Suprapubic skin (tissue), 4 donors: ENCODE measurements around the gene SLC18B1. TPM values are rescaled to one million over a fixed set of nuclear protein-coding genes. Genes with fewer than 3 reads are reported as not detected.

Source experiments
- DNase-seq, 2 donors: peaks; one replicate each; pipeline ENCODE4 v3.0.0-alpha.2; 2019; ENCODE audit warnings: low spot score in 2 of 2
- H3K27ac ChIP-seq: fragments of 200-600 bp; sonication (generic); one replicate; pipeline ENCODE4 v1.5.1; 2019
- H3K27me3 ChIP-seq: fragments of 200-600 bp; sonication (generic); one replicate; pipeline ENCODE4 v1.5.1; 2019
- H3K36me3 ChIP-seq: fragments of 200-600 bp; sonication (generic); one replicate; pipeline ENCODE4 v1.5.1; 2019
- H3K4me1 ChIP-seq: fragments of 200-600 bp; sonication (generic); one replicate; pipeline ENCODE4 v1.5.1; 2019
- H3K4me3 ChIP-seq: fragments of 200-600 bp; sonication (generic); one replicate; pipeline ENCODE4 v1.5.1; 2019; ENCODE audit warnings: mild to moderate bottlenecking
- H3K9me3 ChIP-seq: fragments of 200-600 bp; sonication (generic); one replicate; pipeline ENCODE4 v1.5.1; 2019
- EP300 ChIP-seq: sonication (generic); formaldehyde crosslinking; IDR thresholded peaks from one replicate; pipeline ENCODE4 v1.6.1; 2017; ENCODE audit warnings: antibody characterized with exemption
- POLR2A ChIP-seq, 2 donors: fragments of 450-650 bp; IDR thresholded peaks; one replicate each; pipeline ENCODE4 v1.6.1; 2017; ENCODE audit warnings: antibody characterized with exemption in 2 of 2, mild to moderate bottlenecking in 2 of 2, moderate library complexity in 2 of 2
- POLR2AphosphoS5 ChIP-seq, 3 donors: sonication (generic); formaldehyde crosslinking; IDR thresholded peaks; one replicate each; pipeline ENCODE4 v1.6.1; 2017; ENCODE audit warnings: antibody characterized with exemption in 3 of 3
- WGBS: methylation state at CpG from one replicate; pipeline ENCODE4 v1.1.5; 2018; 5-methylcytosine and 5-hydroxymethylcytosine counted together
- total RNA-seq, 4 donors: library from RNA; depleted of rRNA; stranded (reverse); fragments of >200 nt; gene quantifications; one replicate each; pipeline ENCODE4 v1.1.0, GENCODE V29; 2016
- TF ChIP-seq, protein P1 (sequence below), 2 donors: fragments of 200-600 bp in 1 of 2; fragments of 450-650 bp in 1 of 2; sonication (generic) in 1 of 2; IDR thresholded peaks; one replicate each; pipeline ENCODE4 v1.5.1; 2016 to 2019; ENCODE audit warnings: antibody characterized with exemption in 2 of 2, mild to moderate bottlenecking in 1 of 2, moderate library complexity in 1 of 2

SLC18B1 gene
- total RNA-seq, 4 donors from 2014 or later: 8.4 to 11.2 (median 9.9) TPM

DNA sequence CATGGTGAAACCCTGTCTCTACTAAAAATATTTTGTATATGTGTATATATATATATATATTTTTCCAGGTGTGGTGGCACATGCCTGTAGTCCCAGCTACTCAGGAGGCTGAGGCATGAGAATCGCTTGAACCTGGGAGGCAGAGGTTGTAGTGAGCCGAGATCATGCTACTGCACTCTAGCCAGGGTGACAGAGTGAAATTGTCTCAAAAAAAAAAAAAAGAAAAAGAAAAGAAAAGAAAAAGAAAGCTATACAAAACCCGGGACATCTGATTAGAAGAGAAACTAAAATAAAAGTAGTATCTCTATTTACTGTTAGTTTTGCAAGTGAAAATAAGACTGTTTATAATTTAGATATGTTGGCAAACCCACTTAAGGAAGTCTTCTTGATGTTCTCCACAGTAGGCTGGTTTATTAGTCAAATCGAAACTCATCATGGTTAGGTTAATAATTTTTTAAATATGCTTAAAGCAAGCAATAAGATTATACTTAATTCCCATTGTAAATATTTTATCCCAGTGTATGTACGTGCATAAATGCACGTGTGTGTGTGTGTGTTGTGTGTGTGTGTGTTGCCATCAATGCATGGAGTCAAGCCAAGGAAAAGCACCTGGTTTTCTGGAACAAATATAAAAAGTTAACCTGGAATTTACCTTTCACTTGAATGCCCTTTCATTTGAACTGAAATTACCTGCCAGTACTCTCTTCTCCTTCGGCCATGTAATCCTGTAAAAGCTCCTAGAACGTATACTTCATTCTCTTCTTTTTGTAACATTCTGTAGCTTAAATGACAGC is 47.8 kb downstream of the SLC18B1 start:
- Histone ChIP-seq H3K9me3 (no peaks in the 10 kb centered on the region), H3K36me3 (no peaks in the 10 kb centered on the region), H3K27ac (no peak overlapping the region), H3K4me1 (no peaks in the 10 kb centered on the region), H3K4me3 (no peak overlapping the region), H3K27me3 (no peaks in the 10 kb centered on the region)
- 63% methylated on average over 8 of the region's 8 CpGs for WGBS
- TF ChIP-seq, protein P1, sequence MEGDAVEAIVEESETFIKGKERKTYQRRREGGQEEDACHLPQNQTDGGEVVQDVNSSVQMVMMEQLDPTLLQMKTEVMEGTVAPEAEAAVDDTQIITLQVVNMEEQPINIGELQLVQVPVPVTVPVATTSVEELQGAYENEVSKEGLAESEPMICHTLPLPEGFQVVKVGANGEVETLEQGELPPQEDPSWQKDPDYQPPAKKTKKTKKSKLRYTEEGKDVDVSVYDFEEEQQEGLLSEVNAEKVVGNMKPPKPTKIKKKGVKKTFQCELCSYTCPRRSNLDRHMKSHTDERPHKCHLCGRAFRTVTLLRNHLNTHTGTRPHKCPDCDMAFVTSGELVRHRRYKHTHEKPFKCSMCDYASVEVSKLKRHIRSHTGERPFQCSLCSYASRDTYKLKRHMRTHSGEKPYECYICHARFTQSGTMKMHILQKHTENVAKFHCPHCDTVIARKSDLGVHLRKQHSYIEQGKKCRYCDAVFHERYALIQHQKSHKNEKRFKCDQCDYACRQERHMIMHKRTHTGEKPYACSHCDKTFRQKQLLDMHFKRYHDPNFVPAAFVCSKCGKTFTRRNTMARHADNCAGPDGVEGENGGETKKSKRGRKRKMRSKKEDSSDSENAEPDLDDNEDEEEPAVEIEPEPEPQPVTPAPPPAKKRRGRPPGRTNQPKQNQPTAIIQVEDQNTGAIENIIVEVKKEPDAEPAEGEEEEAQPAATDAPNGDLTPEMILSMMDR (IDR thresholded peaks at IDR 0.05): no peak
- TF ChIP-seq POLR2A (IDR thresholded peaks at IDR 0.05) (no peak), POLR2AphosphoS5 (IDR thresholded peaks at IDR 0.05) (no peak), EP300 (no peak)
- no peak for DNase-seq

DNA sequence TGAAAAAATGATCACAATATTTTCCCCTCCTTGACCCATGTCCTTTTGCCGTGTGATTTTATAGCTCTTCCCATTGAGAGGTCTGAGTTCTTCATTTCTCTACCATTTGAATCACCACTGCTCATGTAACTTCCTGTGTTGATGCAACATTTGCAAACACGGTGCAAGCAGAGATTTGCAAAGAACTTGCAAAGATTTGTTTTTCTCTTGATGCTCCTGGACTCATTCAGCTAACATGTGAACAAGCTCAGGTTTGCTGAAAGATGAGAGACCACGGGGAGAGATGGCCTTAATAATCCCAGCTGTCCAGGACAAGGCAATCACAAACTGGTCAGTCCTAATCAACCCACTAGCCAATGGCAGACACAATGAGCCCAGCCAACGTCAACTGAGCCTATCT is 49.3 kb downstream of the SLC18B1 start:
- 70% methylated on average over 4 of the region's 4 CpGs for WGBS
- H3K36me3 ChIP-seq: no peaks in the 10 kb centered on the region
- no peaks in the 10 kb centered on the region for H3K27me3 ChIP-seq
- no peaks in the 10 kb centered on the region for H3K9me3 ChIP-seq
- no peaks in the 10 kb centered on the region for H3K4me1 ChIP-seq
- TF ChIP-seq POLR2A (IDR thresholded peaks at IDR 0.05): no peak
- TF ChIP-seq POLR2AphosphoS5 (IDR thresholded peaks at IDR 0.05): no peak
- TF ChIP-seq, protein P1 (IDR thresholded peaks at IDR 0.05): no peak
- no peak for TF ChIP-seq EP300
- no peak for DNase-seq
- no peak overlapping the region for H3K4me3 ChIP-seq
- no peak overlapping the region for H3K27ac ChIP-seq

DNA sequence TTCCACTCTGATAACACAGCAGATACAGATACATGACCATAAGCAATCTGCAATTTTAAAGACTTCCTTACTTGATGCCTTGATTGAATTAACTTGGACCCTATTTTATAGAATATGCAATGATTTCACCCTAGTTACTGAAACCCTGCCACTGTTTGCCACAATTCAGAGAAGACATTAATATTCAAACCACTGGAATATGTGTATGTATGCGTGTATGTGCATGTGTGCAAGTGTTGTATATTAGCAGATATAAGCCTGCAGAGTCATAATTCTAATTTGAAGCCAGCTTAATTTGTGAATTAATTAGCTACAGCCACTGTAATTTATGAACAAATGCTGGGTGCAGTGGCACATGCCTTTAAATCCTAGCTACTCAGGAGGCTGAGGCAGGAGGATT is 50.0 kb downstream of the SLC18B1 start:
- Histone ChIP-seq H3K9me3 (no peaks in the 10 kb centered on the region), H3K4me3 (no peak overlapping the region), H3K27me3 (no peaks in the 10 kb centered on the region), H3K4me1 (no peaks in the 10 kb centered on the region), H3K36me3 (no peaks in the 10 kb centered on the region), H3K27ac (no peak overlapping the region)
- no peak for TF ChIP-seq POLR2AphosphoS5 (IDR thresholded peaks at IDR 0.05)
- no peak for TF ChIP-seq EP300
- DNase-seq: no peak
- 76% methylated on average over 1 of the region's 1 CpG for WGBS

DNA sequence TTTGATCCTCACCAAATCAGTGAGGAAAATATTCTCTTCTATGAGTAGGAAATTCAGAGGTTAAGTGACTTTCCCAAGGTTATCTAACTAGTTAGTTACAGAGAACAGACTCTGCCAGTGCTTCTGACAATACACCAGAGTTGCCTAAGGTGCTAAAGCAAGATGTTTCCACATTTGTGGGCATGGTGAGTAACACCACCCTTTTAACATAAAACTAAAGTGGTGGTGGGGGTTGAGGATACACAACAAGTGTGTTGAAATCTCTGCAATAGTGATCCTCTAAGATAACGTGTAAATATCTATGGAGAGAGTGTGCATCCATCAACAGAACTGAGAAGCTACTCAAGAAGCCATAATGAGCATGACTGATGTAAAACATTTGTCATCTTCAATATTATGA is 52.4 kb downstream of the SLC18B1 start:
- no peak overlapping the region for H3K27ac ChIP-seq
- no peaks in the 10 kb centered on the region for H3K27me3 ChIP-seq
- no peaks in the 10 kb centered on the region for H3K4me1 ChIP-seq
- no peaks in the 10 kb centered on the region for H3K9me3 ChIP-seq
- DNase-seq: no peak
- no peaks in the 10 kb centered on the region for H3K36me3 ChIP-seq
- no peak for TF ChIP-seq POLR2A (IDR thresholded peaks at IDR 0.05)
- no peak for TF ChIP-seq EP300
- no peak for TF ChIP-seq POLR2AphosphoS5 (IDR thresholded peaks at IDR 0.05)
- TF ChIP-seq, protein P1 (IDR thresholded peaks at IDR 0.05): no peak
- WGBS: 71% methylated on average over 1 of the region's 1 CpG
- H3K4me3 ChIP-seq: no peak overlapping the region

DNA sequence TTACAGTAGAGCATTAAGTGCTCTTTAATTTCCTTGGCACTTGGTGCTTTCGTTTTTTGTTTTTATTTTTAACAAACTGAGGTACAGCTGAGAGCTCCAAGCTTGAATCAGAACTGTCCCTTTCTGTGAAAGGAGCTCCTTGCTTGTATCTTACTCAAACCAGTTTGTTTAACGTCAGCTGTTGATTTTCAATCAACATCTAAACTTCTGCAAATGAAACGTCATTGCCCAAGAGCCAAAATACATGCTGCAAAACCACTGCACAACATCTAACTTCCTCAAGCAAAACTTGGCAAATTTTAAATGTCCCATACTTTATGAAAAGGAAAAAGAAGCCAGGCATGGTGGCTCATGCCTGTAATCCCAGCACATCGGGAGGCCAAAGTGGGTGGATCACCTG is 55.9 kb downstream of the SLC18B1 start:
- Histone ChIP-seq H3K27ac (no peak overlapping the region), H3K9me3 (no peaks in the 10 kb centered on the region), H3K4me1 (no peaks in the 10 kb centered on the region), H3K36me3 (no peaks in the 10 kb centered on the region), H3K4me3 (no peak overlapping the region), H3K27me3 (no peaks in the 10 kb centered on the region)
- no peak for DNase-seq
- TF ChIP-seq POLR2AphosphoS5 (IDR thresholded peaks at IDR 0.05): no peak
- TF ChIP-seq, protein P1 (IDR thresholded peaks at IDR 0.05): no peak
- no peak for TF ChIP-seq EP300
- no peak for TF ChIP-seq POLR2A (IDR thresholded peaks at IDR 0.05)
- 68% methylated on average over 4 of the region's 4 CpGs for WGBS

DNA sequence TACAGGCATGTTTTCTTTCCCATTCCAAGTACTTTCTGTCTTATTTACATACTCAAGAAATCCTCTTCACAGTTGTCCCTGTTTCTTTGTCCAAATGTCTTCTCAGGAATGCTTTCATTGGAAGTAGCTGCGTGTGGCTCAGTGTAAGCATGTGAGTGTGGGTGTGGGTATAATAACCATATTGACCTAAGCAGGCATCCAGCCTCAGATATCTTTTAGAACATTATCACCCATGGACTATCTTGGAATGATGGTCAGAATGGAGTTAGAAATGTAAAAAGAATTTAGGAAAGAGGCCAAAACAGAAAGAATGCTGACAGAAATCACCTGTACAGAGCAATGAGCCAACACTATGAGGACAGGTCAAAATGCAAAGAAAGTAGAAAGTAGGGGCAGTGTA is 57.2 kb downstream of the SLC18B1 start:
- H3K27me3 ChIP-seq: no peaks in the 10 kb centered on the region
- WGBS: 83% methylated on average over 1 of the region's 1 CpG
- no peaks in the 10 kb centered on the region for H3K9me3 ChIP-seq
- no peaks in the 10 kb centered on the region for H3K36me3 ChIP-seq
- TF ChIP-seq POLR2AphosphoS5 (IDR thresholded peaks at IDR 0.05) (no peak), POLR2A (IDR thresholded peaks at IDR 0.05) (no peak), EP300 (no peak)
- TF ChIP-seq, protein P1 (IDR thresholded peaks at IDR 0.05): no peak
- DNase-seq: no peak
- no peaks in the 10 kb centered on the region for H3K4me1 ChIP-seq
- H3K27ac ChIP-seq: no peak overlapping the region
- H3K4me3 ChIP-seq: no peak overlapping the region
